HG03196 (cell line): Measurements from ENCODE around the gene LAIR2.
"Not testable (repeated sequence)": the region's sequence is repeated elsewhere in the genome, so short reads cannot be mapped to it uniquely, and the experiment has no call there.

Source experiments
- ATAC-seq: cut with Tn5 transposase; IDR thresholded peaks from one replicate; pipeline ENCODE4 v1.9.1; 2021; ENCODE audit not compliant: unreplicated experiment

Gene LAIR2

GRCh38 chr19:54492568-54492967, 10.1 kb upstream of the LAIR2 start:
- no peak for ATAC-seq

- ATAC-seq = not testable (repeated sequence)
These were observed 9.6 kb upstream of the LAIR2 start for GRCh38 chr19:54493056-54493455.

DNA sequence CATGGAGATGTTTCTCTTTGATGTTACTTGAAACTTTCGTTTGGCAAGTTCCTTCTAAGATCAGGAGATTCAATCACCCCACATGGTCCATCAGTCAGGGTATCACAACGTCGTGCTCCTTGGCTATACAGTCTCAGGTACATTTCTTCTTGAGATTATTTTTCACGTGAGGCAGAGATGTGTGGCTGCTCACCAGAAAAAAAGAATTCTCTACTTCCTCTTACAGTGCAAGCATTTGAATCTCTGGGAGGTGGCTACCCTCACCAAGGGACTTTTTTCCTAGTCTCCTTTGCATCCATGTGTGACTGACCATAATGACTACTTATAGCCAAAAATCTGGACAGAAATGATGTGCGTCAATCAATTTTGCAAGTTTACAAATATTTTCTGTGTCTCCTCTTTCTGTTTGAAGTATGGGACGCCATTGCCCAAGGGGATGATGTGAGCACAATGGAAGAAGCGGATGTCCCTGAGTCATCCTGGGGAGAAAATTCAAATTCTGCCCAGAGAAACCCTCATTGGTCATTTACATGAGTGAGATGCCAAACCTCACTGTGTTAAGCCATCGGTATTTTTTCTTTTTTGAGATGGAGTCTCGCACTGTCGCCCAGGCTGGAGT, 8.6 kb upstream of the LAIR2 start:
- no peak for ATAC-seq

- ATAC-seq = not testable (repeated sequence)
These were observed 7.3 kb upstream of the LAIR2 start for GRCh38 chr19:54495284-54495683.

DNA sequence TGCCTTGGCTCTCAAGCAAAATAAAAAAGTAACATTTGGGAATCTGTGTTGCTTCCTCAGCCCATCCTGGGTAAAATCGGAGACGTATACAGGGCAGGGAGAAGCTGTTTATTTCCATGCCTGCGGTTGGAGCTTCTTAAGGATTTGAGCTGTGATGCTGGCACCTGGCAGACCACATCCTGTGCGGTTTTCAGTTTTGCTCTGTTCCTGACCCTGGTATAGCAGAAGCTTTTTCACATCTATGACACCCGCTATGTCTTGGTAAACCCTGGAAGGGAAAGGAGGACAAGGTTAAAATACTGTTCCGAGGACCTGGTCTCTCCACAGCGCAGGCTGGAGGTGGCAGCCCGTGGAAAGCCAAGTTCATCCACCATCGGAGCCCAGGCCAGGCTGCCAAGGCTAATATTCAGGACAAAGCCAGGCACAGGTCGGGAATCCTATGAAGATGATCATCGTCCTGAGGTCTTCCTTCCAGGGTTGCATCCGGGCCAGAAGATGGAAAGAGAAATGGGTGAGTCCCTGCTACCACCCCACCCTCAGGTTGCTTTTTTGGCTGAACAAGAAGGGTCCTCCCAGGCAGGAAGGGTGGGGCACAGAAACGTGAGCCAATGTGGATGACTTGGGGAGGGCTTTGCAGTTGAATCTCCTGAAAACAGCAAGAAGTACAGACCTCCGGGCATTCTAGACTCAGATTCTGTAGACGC, 4.7 kb upstream of the LAIR2 start:
- ATAC-seq = not testable (repeated sequence)

GRCh38 chr19:54498451-54498772, 4.2 kb upstream of the LAIR2 start:
- ATAC-seq = not testable (repeated sequence)

- ATAC-seq = not testable (repeated sequence)
These were observed 2.9 kb downstream of the LAIR2 start for GRCh38 chr19:54505542-54505941.

GRCh38 chr19:54506079-54506478, 3.4 kb downstream of the LAIR2 start:
- no peak for ATAC-seq

DNA sequence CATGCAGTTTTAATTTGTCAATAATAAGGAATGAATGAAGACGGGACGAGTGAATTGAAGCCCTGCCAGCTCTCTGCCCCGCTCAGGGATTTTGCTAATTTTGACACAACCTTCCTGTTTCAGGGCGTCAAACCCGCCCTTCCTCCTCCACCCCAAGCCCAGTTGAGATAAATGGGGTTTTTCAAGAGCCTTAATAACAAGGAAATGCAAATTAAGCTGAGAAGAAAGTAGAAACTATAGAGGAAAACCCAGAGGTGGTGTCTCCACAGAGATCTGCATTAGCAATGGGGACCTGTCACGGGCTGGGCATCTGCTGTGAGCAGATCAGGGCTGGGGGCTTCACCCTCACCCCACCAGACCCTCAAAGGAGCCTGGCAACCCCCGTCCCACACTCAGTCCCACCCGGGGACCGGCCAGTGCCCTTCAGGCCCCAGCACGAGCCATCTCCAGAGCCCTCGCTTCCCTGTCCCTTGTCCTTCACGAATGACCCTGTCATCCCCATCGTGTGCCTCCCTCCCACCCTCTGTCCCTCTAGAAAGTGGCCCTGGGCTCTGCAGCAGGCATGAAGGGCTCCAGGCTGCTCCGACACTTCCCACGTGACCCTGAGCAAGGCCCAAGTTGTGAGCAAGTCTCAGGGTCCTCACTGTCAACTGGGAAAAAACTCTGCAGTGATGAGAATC, 4.5 kb downstream of the LAIR2 start:
- not testable (repeated sequence) for ATAC-seq

- ATAC-seq = no peak
These were observed 5.2 kb downstream of the LAIR2 start for GRCh38 chr19:54507824-54508223.

DNA sequence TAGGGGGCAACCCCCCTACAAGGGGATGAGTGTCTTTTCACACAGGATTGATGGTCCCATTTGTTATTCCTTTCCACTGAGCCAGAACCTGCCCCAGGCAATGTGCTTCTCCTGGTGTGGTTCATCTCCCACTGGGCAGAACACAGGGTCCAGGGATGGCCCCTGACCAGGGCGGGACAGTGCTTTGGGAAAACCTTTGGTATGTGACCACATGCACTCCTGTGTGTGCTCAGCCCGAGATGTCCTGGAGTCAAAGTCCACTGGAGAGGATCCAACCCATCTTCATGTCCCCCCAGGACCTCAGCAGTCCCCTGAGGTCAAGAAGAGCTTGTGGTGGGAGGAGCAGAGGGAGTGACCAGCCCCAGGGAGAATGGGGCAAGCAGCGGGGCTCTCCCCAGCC, 5.9 kb downstream of the LAIR2 start:
- ATAC-seq = not testable (repeated sequence)

- ATAC-seq = not testable (repeated sequence)
These were observed 6.7 kb downstream of the LAIR2 start for GRCh38 chr19:54509200-54509940.

DNA sequence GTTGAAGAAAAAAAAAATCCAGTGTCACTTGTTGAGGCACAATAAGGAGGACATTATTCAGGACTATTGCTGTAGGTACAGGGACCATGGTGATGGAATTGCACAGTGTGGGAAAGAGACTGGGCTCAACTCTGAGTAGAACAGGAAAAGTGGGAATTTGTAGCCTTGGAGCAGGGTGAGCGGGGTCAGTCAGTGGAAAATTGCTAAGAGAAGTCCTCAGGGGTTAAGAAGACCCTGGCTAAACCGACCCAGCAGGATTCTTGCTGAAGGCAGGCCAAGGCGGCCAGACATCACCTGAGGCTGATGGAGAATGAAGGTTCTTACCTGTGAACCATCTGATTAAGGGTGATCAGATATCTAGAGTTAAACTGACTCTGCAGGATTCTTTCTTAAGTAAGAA, 12.5 kb downstream of the LAIR2 start:
- no peak for ATAC-seq

DNA sequence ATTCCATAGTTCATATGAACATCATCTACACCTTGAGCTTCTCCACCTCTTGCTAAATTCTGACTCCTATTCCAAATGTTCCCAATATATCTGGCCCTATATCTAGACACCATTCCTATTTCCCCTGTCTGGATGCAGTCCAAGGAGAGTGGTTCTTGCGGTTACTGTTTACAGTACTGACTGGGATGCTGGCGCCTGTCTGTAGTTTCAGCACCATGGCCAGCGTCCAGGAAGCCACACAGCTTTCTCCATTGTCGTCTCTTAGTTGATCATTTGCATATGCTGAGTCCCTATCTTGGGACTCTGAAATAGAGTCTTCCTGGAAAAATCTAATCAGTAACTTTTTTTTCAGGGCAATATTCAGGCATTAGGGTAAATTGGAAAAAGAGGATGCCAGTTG, 14.9 kb downstream of the LAIR2 start:
- no peak for ATAC-seq

- peak; percentile 57 for ATAC-seq
These were observed 16.2 kb downstream of the LAIR2 start for GRCh38 chr19:54518844-54519243.

DNA sequence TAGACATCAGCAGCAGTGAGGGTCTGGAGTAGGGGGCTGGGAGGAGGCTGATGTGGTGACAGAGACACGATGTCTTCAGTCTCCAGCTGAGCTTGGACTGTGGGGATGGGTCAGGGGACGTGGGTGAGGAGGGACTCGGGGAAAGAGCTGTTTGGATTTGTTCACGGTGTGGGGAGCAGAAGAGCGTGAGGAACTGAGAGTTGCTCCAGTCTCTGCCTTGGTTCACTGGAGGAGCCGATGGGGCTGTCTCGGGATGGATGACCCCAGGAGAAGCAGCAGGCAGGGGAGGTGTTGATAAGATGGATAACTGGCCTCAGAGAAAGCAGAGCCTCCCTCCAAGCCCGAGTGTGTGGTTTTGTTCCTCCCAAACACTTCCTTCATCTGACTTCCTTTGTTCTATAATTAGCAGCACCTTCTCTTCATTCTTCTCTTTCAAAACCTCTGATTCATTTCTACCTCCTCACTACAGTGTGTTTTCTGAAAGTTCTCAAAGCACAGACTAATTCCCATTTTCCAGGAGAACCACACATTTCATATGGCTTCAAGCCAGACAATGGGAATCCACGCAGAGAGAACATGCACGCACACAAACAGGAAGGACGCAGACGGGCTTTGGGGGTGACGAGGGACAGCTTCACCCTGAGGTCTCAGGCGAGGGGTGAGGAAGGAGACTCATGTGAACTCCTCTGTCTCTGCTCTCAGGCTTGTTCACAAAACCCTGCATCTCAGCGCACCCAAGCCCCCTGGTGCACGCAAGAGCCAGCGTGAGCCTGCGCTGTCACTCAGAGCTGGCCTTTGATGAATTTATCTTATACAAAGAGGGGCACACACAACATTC, 18.6 kb downstream of the LAIR2 start:
- ATAC-seq = no peak

DNA sequence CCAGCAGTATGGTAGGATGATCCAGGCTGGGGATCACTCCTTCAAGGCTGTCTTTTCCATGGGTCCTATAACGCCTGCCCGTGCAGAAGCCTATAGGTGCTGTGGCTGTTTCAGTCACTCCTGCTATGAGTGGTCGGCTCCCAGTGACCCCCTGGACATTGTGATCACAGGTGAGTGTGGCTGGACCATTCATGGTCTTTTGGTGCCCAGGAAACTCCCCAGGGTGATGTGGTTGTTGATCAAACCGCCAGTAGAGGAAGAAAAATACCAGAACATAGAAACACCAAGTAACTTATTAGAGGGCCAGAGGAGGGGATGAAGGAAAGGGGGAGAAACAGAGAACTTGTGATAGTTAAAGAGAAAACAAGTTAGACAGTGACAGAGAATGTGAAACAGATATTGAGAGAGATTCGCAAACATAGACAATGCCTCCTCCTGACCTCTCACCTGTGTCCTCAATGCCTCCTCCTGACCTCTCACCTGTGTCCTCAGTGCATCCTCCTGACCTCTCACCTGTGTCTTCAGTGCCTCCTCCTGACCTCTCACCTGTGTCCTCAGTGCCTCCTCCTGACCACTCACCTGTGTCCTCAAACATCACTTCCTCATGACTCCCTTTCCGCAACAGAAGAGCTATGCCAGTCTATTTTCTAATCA, 19.4 kb downstream of the LAIR2 start:
- ATAC-seq = no peak

GRCh38 chr19:54523403-54523802, 20.8 kb downstream of the LAIR2 start:
- no peak for ATAC-seq

DNA sequence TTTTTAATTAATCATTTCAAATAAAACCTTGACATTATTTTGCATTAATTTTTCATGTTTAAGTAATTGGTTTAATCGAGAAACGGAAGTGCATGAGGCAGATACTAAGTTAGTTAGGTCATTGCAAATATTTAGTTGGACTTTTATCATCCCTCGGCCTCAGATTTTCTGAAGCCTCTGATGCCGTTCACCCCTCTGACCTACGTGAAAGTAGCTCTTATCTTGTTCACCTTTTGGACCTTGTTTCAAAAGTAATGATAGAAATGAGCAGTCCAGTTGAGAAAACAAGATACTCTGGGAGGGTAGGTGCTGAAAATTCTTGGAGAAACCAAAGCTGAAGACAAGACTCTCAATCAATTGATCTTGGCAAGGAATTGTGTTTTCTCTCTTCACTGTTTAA, 23.0 kb downstream of the LAIR2 start:
- no peak for ATAC-seq

DNA sequence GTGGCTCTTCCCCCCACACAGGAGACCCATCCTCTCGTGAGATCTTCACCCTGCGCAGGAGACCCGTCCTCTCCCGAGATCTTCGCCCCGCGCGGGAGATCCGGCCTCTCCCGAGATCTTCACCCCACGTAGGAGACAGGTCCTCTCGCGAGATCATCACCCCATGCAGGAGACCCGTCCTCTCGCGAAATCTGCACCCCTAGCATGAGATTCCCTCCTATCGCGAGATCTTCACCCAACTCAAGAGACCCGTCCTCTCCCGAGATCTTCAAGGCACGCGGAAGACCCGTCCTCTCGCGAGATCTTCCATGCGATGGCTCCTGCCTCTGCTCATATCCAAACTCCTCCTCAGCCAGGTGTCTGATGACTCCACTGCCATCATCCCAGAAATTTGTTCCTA, 24.3 kb downstream of the LAIR2 start:
- ATAC-seq = no peak
